GM21528 (cell line): ENCODE measurements around the gene SNAPC4.

ENCODE experiments used
- ATAC-seq: cut with Tn5 transposase; IDR thresholded peaks from one replicate; pipeline ENCODE4 v1.9.1; 2021; ENCODE audit warnings: mild to moderate bottlenecking, moderate library complexity; ENCODE audit not compliant: unreplicated experiment, low FRiP score

Gene SNAPC4

GRCh38 chr9:136373300-136374182 is 26.4 kb downstream of the SNAPC4 start, which contains the start of gene CARD9:
TSS of gene CARD9 (minus strand) at chr9:136373669. CDS start at chr9:136372078, 1,591 bp downstream.
- ATAC-seq: no peak

GRCh38 chr9:136372561-136373299 is 27.2 kb downstream of the SNAPC4 start:
- no peak for ATAC-seq

- no peak for ATAC-seq
Observed at GRCh38 chr9:136372006-136372405, 28.0 kb downstream of the SNAPC4 start.

GRCh38 chr9:136371533-136371880 is 28.5 kb downstream of the SNAPC4 start:
- ATAC-seq: no peak

- no peak for ATAC-seq
Observed at GRCh38 chr9:136370687-136371532, 29.1 kb downstream of the SNAPC4 start.

GRCh38 chr9:136370037-136370436 is 29.9 kb downstream of the SNAPC4 start:
- no peak for ATAC-seq

- ATAC-seq: no peak
Observed at GRCh38 chr9:136368190-136368589, 31.8 kb downstream of the SNAPC4 start.

- no peak for ATAC-seq
Observed at GRCh38 chr9:136367296-136368145, 32.4 kb downstream of the SNAPC4 start.

GRCh38 chr9:136366826-136367225 is 33.1 kb downstream of the SNAPC4 start:
- no peak for ATAC-seq

- ATAC-seq: no peak
Observed at GRCh38 chr9:136365775-136366222, 34.2 kb downstream of the SNAPC4 start.

- no peak for ATAC-seq
Observed at GRCh38 chr9:136364942-136365774, 34.8 kb downstream of the SNAPC4 start.

- no peak for ATAC-seq
Observed at GRCh38 chr9:136363949-136364748, 35.8 kb downstream of the SNAPC4 start.

GRCh38 chr9:136363106-136363948 is 36.6 kb downstream of the SNAPC4 start, which contains the start of gene DNLZ:
TSS of gene DNLZ (minus strand) at chr9:136363744. CDS start at chr9:136363714, 30 bp downstream.
- peak; percentile 66 for ATAC-seq

GRCh38 chr9:136362450-136362784 is 37.6 kb downstream of the SNAPC4 start:
- no peak for ATAC-seq

GRCh38 chr9:136361754-136362449 is 38.1 kb downstream of the SNAPC4 start:
- ATAC-seq: no peak

- no peak for ATAC-seq
Observed at GRCh38 chr9:136361047-136361753, 38.8 kb downstream of the SNAPC4 start.
